PFSK-1 (cell line): Measurements from ENCODE around the gene CRTAC1.

ENCODE experiments used
- FOXP2 ChIP-seq: optimal IDR thresholded peaks from 2 replicates; pipeline ENCODE3; 2011; ENCODE audit warnings: borderline replicate concordance, control low read depth, inconsistent platforms; ENCODE audit not compliant: insufficient read depth; ENCODE audit errors: extremely low read length, extremely low read depth
- POLR2AphosphoS5 ChIP-seq: IDR thresholded peaks from 2 replicates; pipeline ENCODE4 v1.6.1; 2012; ENCODE audit warnings: low read depth, mild to moderate bottlenecking, control low read depth, low read length, moderate library complexity
- REST ChIP-seq, 2 experiments: IDR thresholded peaks; 2 replicates each; pipeline versions ENCODE4 v1.6.1 to v1.8.0; 2011 to 2012; ENCODE audit warnings: low read depth in 2 of 2, low read length in 2 of 2, control low read depth in 1 of 2, inconsistent platforms in 1 of 2, mild to moderate bottlenecking in 1 of 2, moderate library complexity in 1 of 2; ENCODE audit not compliant: insufficient read depth in 1 of 2
- SIN3A ChIP-seq: IDR thresholded peaks from 2 replicates; pipeline ENCODE4 v1.6.1; 2012; ENCODE audit warnings: mild to moderate bottlenecking, low read length, moderate library complexity, borderline replicate concordance; ENCODE audit not compliant: insufficient read depth
- TAF1 ChIP-seq: IDR thresholded peaks from 2 replicates; pipeline ENCODE4 v1.6.1; 2012; ENCODE audit warnings: low read length, control low read depth, borderline replicate concordance; ENCODE audit not compliant: insufficient read depth

GRCh38 chr10:97939446-97939990 is 90.9 kb downstream of the CRTAC1 start:
- TF ChIP-seq REST (IDR thresholded peaks at IDR 0.05; ENCODE audit: insufficient read depth in 1 of 2, low read depth in 2 of 2, low read length in 2 of 2): no peak
- TF ChIP-seq TAF1: no peak
- no peak for TF ChIP-seq POLR2AphosphoS5
- no peak for TF ChIP-seq FOXP2
- no peak for TF ChIP-seq SIN3A
